Epithelial cell of prostate (primary cell): ENCODE data around the gene RSPRY1.

ENCODE experiments used
- DNase-seq: peaks from one replicate; pipeline ENCODE4 v3.0.0-alpha.2; 2011; ENCODE audit warnings: low read depth, low spot score
- H3K27ac ChIP-seq: fragments of 450-650 bp; 2 replicates; pipeline ENCODE4 v1.5.1; 2017; ENCODE audit warnings: mild to moderate bottlenecking

RSPRY1 gene

DNA sequence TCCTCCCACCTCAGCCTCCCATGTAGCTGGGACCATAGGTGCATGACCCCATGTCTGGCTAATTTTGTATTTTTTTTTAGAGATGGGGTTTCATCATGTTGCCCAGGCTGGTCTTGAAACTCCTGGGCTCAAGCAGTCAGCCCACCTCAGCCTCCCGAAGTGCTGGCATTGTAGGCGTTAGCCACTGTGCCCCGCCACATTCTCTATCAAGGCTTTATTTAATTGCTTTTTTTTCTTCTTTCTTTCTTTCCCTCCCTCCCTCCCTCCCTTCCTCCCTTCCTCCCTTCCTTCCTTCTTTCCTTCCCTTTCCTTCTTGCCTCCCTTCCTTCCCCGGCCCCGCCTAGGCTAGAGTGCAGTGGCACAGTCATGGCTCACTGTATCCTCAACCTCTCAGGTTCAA is 23.7 kb downstream of the RSPRY1 start:
- no peak for DNase-seq

DNA sequence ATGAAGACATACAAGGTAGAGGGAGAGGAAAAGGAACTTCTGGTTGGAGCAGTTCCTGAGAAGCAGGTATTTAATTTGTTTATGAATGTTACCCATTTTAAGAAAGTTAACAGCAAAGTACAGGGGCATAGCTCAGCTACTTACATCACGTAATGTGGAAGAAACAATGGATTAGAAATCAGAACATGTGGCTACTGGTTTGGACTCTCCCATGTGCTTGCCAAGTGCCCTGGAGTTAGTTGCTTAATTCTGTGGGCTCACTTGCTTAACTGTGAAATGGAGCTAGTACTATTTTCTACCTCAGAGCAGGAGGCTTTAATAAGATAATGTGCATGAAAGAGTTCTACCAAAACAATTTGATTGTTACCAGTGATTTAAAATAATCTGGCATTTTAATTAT is 27.3 kb downstream of the RSPRY1 start:
- peak; percentile 53 for DNase-seq
- H3K27ac ChIP-seq = peak overlapping the region; percentile 87

More for the DNA sequence above, 23.7 kb downstream of the RSPRY1 start:
- no peak overlapping the region for H3K27ac ChIP-seq

DNA sequence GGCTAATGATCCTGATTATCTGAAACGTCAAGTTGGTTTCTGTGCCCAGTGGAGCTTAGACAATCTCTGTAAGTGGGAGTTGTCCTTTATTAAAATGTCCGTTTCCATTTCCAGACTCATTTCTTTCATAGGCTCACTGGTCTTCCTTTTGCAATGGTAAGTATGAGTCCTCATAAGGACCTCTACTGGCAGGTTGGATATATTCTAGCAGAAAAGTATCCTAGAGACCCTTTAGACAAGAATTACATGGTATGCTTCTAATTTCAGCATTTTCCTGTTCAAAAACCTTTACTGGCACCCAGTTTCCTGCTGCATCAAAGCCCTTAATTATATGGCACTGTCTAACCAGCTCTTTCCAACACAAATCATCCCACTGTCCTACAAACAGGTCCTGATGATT is 30.8 kb downstream of the RSPRY1 start:
- DNase-seq = no peak
- H3K27ac ChIP-seq = no peak overlapping the region

DNA sequence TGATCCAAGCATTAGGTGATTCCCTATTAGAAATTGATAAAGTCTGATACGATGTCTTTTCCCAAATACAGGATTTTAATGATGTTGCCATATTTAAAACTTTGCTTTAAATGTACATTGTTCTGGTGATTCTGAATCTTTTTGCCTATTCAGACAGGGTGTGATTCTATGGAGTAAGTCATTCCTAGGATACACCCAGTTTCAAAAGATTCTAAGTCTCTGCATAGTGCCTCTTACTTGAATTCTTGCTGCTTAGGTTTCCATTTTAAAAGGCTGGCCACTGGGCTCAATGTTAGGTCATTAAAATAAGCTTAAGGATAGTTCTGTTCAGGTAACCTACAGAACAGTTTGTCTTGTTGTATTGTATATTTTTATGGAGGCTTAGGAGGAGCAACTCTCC is 36.9 kb downstream of the RSPRY1 start:
- no peak for DNase-seq

DNA sequence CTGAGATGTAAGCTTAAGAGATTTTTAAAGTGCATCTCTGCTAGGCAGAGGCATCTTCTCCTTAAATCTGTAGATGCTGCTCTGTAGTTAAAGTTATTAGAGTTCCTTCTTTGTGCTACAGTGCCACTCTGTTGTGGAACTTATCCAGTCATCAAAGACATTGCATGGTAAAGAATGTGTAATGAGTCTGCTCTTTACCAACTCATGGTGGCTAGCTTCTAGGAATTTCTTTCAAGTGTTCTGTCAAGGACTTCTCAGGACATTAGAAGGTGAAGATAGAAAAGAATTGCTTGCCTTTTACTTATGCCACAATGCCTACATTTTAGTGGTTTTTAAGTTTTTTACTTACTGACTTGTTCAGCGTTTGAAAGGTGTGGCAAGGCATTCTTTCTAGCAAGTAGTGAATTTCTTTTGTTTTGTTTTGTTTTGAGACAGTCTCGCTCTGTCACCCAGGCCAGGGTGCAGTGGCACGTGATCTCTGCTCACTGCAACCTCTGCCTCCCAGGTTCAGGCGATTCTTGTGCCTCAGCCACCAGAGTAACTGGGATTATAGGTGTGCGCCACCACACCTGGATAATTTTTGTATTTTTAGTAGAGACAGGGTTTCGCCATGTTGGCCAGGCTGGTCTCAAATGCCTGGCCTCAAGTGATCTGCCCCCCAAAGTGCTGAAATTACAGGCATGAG is 38.7 kb downstream of the RSPRY1 start:
- DNase-seq = no peak
- H3K27ac ChIP-seq = no peak overlapping the region

More for the DNA sequence above, 36.9 kb downstream of the RSPRY1 start:
- no peak overlapping the region for H3K27ac ChIP-seq

DNA sequence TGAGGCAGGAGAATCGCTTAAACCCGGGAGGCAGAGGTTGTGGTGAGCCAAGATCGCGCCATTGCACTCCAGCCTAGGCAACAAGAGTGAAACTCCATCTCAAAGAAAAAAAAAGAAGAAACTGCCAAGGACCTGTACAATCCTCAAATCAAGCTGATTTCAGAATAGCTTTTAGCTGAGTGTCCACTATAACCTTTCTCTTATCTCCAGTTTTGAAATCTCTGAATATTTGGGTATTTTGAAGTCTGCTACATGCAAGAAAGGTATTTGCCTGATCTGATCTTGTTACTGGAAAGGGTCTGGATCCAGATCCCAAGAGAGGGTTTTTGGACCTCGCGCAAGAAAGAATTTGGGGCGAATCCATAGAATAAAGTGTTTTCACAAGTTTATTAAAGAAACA is 39.8 kb downstream of the RSPRY1 start:
- peak overlapping the region; percentile 26 for H3K27ac ChIP-seq
- DNase-seq = no peak

DNA sequence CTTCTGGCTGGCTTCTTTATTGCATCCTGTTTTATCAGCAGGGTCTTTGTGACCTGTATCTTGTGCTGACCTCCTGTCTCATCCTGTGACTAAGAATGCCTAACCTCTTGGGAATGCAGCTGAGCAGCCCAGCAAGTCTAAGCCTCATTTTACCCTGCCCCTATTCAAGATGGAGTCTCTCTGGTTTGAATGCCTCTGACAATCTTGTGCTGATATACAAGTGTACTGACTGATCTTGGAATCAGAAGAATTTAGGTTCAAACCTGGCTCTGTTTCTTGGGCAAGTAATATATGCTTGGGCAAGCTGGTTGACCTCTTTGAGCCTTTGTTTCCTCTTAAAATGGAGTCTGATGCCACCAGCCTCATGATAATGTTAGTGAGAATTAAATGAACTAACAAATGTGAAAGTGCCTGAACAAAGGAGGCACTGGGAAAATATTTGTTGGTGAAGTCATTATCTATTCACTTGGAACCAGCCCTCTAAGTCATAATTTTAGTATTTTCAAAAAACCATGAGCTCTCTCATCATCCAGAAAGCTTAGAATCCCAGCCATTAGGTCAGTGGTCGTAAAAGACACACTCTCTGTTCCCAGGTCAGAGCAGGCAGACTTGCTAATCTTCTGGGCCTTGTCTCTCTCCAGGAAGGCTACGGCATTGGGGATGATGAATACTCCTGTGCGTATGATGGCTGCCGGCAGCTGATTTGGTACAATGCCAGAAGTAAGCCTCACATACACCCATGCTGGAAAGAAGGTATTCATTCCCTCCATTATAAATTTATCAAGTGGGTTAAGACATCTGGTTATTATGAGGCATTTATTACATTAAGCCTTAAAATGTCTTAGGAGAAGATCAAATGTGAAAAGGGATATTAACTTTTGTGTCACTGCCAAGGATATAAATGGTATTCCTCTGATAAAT is 40.8 kb downstream of the RSPRY1 start:
- H3K27ac ChIP-seq = peak overlapping the region; percentile 26

DNA sequence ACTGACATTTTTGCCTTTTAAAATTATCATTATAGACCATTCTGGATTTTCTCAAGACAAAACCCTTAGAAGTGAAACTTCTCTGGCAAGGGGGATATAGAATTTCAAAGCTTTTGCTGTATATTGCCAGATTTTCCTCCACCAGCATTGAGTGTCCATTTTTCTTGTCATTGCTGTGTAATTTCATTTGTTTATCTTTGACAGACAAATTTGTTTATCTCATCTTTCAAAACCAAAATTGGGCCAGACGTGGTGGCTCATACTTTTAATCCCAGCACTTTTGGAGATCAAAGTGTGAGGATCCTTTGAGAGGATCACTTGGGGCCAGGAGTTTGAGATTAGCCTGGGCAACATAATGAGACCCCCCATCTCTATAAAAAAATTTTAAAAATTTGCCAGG is 43.0 kb downstream of the RSPRY1 start:
- H3K27ac ChIP-seq = no peak overlapping the region
- DNase-seq = no peak

More for the DNA sequence above, 40.8 kb downstream of the RSPRY1 start:
- DNase-seq = no peak

DNA sequence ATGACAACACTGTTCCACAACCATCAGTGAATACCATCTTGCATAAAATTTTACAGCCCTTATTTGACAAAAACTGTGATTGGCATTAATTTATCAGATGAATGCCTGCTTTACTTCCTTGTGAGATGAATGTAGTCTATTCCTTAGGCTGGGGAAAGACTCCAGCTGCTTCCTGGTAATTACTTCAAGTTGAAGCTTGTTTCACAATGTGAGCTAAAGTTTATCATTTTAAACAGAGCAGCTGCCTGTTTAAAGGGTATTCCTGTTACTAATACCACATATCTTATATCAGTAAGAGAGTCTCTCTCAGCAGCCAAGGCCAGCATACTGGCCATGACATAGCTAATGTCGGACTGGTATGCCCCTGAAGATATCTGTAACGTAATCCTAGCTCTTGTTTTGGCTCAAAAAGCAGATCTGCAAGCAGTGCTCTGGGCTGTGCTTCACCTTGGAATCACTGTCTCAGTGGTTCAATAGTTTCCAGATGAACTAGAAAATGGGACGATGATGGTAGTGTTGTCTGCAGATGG is 45.8 kb downstream of the RSPRY1 start:
- peak overlapping the region; percentile 0 for H3K27ac ChIP-seq
- no peak for DNase-seq

DNA sequence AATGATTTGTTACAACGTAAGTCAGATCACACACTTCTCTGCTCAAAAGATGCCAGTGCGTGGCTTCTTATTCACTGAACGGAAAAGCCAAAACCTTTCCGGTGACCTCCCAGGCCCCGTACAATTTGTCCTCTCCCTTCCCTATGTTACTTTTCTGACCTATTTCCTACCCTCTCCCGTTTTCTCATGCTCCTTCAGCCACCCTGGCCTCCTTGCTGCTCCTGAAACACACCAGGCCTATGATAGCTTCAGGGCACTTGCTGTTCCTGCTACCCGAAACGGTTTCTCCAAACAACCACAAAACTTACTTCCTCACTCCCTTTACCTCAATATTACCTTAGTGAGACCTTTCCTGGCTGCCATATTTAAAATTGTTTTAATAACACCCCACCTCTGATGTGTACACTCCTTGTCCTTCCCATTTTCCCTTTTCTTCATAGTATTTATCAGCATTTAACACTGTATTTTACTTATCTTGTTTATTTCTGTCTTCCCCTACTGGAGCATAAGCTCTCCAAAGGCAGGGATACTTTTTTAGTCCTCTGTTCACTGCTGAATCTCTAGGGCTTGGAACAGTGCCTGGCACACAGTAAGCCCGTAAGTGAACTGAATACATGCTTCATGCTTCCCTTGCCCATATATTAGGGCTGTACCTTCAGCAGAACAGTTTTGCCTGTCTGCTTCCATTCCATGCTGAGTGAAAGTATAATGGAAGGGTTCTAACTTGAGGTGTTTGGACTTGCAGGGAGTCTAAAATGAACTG is 48.0 kb downstream of the RSPRY1 start:
- no peak overlapping the region for H3K27ac ChIP-seq
- DNase-seq = no peak

DNA sequence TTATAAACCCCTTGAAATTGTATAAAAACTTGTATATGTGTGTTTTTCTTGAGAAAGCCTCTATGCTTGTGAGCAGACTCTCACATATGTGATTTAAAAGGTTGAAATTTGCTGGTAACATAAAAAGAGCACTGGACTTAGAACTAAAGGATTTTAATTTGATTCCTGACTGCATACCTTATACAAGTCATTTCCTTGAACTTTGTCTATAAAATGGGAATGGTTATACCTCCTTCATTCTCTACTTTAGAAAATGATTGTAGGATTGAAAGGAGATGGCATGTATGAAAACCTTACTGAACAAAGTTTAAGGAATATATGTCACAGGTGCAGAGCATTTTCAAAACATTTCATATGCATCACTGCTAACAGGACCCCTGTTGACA is 48.6 kb downstream of the RSPRY1 start:
- no peak for DNase-seq

DNA sequence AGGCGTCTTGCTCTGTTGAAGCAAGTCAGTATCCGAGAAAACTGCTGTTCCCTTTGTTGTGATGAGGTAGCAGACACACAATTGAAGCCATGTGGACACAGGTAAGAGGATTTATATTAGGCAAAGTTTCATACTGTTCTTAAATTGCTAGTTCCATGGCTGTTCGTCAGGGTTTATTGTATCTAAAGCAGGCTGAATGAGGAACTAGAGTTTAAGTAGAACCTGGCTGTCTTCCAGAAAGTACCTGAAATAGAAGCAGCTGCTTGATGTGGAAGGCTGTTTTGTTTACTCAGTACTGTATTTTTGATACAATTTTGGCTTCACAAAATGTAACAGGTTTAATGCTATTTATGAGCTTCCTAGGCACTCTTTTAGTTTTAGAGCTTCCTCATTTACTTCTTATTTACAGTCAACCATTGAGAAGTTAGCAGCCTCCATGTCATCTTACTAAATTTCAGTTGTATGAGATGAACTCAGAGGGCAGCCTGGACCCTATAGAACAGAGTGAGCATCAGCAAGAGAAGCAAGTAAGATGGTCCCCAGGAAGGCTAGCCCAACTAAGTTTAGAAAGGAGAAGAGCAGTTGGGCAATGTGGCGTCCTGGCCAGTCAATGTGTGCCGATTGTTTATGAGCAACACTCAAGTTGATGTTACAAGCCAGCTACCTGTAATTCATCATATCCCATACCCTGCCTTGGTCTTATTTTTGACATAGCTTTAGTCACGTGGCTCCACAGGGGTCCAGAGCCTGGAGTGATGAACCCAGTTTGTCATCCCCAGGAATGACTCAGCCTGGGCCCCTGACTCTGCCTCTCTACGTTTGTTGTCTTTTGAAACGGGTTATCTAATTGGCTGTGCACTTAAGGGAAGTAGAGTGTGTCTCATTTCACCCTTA is 49.2 kb downstream of the RSPRY1 start:
- no peak for DNase-seq
- H3K27ac ChIP-seq = no peak overlapping the region

More for the DNA sequence above, 48.6 kb downstream of the RSPRY1 start:
- no peak overlapping the region for H3K27ac ChIP-seq

DNA sequence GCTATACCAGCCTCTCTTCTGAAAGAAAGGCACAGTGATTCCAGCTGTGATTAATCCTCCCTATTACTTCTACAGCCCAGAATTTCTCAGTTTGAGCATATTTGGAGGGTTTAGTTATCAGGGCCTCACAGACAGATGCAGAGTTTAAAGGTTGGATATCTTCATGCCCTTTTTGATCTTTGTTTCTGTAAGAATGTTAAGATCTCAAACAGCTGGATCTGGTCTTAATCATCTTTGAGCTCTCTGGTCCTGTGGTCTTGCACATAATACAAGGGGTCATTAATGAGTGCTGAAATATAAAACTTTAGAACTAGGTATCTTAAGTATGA is 49.9 kb downstream of the RSPRY1 start:
- DNase-seq = no peak
- no peak overlapping the region for H3K27ac ChIP-seq

DNA sequence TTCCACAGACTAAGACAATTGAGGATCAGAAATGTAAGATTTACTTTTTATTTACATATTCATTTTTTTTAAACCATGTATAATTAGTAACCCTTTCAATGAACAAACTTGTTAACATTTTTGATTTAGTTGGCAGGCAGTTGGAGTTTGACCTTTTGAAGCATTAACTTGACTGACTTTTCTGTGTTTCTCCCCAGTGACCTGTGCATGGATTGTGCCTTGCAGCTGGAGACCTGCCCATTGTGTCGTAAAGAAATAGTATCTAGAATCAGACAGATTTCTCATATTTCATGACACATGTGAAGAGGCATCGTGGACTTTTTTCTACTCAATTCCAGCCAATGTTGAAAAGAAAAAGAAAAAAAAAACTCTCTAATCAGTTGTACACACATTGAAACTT is 52.6 kb downstream of the RSPRY1 start:
- H3K27ac ChIP-seq = no peak overlapping the region
- no peak for DNase-seq

DNA sequence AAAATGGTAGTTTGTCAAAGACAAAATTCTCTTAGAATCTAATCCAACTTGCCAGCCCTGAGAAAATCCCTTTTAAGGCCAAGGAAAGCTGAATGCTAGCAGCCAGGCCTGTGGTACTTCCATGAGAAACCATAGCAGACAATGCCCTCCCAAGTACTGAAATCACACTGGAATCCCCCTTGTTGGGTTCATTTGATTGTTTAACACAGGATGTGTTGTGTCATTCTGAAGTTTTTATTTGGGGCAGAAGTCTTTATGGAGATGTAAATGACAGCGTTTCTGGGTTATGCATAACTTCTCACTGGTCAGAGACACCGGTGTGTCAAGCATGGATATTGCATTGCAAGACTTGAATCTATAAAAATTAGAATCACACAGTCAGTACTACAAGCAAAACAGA is 53.0 kb downstream of the RSPRY1 start:
- H3K27ac ChIP-seq = no peak overlapping the region
- no peak for DNase-seq

DNA sequence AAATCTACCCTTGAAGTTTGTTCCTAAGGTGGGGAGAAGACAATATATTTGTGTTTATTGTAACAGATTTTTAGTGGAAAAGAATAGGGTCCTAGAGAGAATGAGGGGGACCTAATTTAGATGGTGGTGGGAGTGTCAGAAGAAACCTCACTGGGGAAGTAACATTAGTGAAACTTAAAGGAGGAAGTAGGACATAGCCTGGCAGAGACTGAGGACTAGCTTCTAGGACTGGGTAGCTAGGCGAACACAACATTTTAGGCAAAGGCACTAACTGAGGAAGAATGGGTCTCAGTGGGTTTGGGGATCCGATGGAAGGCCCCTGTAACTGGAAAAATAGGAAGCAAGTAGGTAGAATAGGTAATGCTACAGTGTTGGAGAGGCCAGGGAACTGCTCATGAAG is 54.7 kb downstream of the RSPRY1 start:
- no peak overlapping the region for H3K27ac ChIP-seq
- DNase-seq = no peak

DNA sequence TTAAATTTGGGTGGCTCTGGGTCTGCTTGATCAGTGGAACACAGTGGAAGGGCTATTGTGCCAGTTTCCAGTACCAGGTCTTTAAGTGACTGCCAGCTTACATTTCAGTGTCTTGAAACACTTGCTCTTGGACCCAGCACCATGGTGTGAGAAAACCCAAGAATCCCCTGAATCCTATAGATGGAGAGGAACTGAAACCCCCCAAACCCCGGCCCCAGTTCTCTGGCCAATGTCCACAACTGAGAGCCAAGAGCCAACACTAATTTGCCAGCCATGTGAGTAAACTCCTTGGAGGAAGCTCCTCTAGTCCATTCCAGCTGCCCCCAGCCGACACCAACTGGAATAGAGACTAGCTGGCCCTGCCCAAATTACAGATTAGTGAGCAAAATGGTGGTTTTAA is 56.5 kb downstream of the RSPRY1 start:
- no peak overlapping the region for H3K27ac ChIP-seq
- DNase-seq = no peak

DNA sequence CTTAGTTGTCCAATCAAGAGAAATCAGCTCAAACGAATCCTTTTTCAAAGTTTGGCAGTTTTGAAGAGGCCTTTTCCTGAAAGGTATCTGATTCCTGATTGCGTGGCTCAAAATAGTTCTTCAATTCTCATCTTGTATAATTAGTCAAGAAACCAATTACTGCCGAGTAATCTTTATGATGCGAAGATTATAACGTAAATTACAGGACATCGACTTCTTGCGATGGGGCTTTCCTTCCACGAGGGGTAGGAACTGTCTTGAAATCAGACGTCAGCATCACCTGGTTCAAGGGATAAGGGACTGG is 58.3 kb downstream of the RSPRY1 start:
- peak; percentile 31 for DNase-seq
- H3K27ac ChIP-seq = peak overlapping the region; percentile 77

DNA sequence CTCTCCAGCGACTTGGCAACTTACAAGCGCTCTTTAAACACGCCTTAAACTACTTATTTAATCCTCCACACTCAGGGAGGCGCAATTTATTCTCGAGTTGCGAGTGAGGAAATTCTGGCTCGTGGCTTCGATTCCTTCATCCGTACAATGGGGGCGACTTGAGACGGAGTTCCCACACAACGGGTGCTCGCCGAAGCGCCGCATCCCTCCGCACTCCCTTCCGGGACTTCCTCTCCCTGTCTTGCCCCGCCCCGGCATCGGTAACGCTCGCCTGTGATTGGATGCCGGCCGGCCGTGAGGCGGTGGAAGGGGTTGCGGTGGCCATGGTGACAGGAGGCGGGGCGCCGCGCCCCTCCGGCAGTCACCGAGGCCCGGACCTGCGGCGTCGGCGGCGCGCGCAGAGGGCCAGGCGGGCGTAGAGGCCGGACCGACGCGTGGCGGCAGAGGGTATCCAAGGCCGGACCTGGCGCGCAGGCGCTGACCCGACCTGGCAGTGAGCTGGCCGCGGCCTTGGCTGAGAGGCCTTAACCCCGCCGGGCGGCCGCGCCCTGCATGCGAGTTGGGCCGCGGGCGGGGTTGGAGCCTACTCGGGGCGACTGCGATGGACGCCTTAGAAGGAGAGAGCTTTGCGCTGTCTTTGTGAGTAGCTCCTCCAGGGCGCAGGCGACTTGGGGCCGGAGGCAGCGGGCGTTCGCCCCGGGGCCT is 58.8 kb downstream of the RSPRY1 start, which contains the start of gene ARL2BP:
Gene ARL2BP, plus strand, starts transcription at position 493 of the 705 bp plus-strand sequence. Its CDS starts 109 bp downstream, at position 602.
- peak within 1 kb of the TSS; percentile 77 for H3K27ac ChIP-seq
- peak; percentile 72 for DNase-seq
